Activated T-helper 2 cell treated with anti-CD3 and anti-CD28 coated beads, Interferon-gamma antibody, Interleukin-2, Interleukin-4, amounts not matched to agents 10 μg/mL and 5 μg/mL and 100 μg/mL, durations not matched to agents 14 hours and 24 hours and 36 hours (primary cell): ENCODE results near the gene RXRG. TPM values are rescaled to one million over a fixed set of nuclear protein-coding genes. Genes with fewer than 3 reads are reported as not detected.
"Not testable (repeated sequence)": the region's sequence is repeated elsewhere in the genome, so short reads cannot be mapped to it uniquely, and the experiment has no call there.

Experiments
- DNase-seq: peaks from one replicate; pipeline ENCODE4 v3.0.0; 2021; ENCODE audit warnings: low spot score
- H3K27ac Mint-ChIP-seq: one replicate; pipeline ENCODE4 v1.8.0; 2021; ENCODE audit warnings: mixed read lengths
- H3K27me3 Mint-ChIP-seq: one replicate; pipeline ENCODE4 v1.8.0; 2021; ENCODE audit warnings: low read depth, mixed read lengths
- H3K36me3 Mint-ChIP-seq: one replicate; pipeline ENCODE4 v1.8.0; 2021; ENCODE audit warnings: low read depth, mixed read lengths
- H3K4me1 Mint-ChIP-seq: one replicate; pipeline ENCODE4 v1.8.0; 2021; ENCODE audit warnings: low read depth, mixed read lengths
- H3K4me3 Mint-ChIP-seq: one replicate; pipeline ENCODE4 v1.8.0; 2021; ENCODE audit warnings: low read depth, mild to moderate bottlenecking, moderate library complexity, mixed read lengths
- H3K9me3 Mint-ChIP-seq: one replicate; pipeline ENCODE4 v1.8.0; 2021; ENCODE audit warnings: mixed read lengths
- intact Hi-C: fragments of 100-400 bp; cut with micrococcal nuclease; formaldehyde crosslinking; loops from one replicate; pipeline ENCODE4 v1.15.1; 2023
- total RNA-seq: library from RNA; stranded (reverse); gene quantifications from 2 replicates; pipeline ENCODE4 v1.2.3, GENCODE V29; 2022

RXRG gene
- total RNA-seq, 1 donor from 2014 or later = not detected

DNA sequence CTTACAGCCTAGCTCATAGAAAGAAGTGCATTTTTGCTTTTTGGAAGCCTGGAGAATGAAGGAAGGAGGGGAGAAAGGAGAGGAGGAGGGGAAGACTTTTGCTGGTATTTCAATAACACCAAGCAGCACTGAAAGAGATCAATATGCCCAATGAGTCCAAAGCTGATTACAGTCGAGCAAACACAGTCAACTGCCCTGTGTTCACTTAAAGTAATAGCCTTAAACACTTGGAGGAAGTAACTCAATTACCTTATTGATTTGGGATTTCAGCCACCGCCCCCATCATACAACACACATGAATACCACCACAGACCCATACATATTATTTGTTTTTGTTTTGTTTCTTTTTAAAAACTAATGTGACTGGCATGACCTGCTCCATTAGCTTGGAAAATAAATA is 23.3 kb upstream of the RXRG start:
- intact Hi-C loops = no loop called here
- no peak overlapping the region for H3K4me3 Mint-ChIP-seq
- no peak overlapping the region for H3K27ac Mint-ChIP-seq
- peaks cover 7% of the 10 kb centered on the region for H3K27me3 Mint-ChIP-seq
- H3K4me1 Mint-ChIP-seq = no peaks in the 10 kb centered on the region
- DNase-seq = no peak
- H3K36me3 Mint-ChIP-seq = no peaks in the 10 kb centered on the region
- no peaks in the 10 kb centered on the region for H3K9me3 Mint-ChIP-seq

DNA sequence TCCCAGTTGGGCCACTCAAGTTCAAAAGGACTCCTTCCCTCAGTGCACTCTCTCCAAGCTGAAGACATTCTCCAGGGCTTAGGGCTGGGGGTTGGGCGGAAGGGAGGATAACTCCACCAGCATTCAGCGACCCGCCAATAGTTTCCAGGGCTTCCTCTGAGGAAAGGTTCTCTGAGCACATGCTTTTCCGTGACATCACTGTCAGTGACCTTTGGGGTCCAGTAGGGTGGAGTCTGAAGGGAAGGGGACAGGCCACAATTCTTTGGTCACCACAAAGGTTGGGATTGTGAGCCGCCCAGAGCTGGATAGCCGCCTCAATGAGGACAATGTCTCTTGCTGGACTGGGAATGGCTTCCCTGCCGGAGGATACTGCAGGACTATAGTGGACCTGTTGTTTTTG is 22.8 kb upstream of the RXRG start:
- H3K9me3 Mint-ChIP-seq = no peaks in the 10 kb centered on the region
- H3K36me3 Mint-ChIP-seq = no peaks in the 10 kb centered on the region
- no peak overlapping the region for H3K27ac Mint-ChIP-seq
- intact Hi-C loops = no loop called here
- H3K27me3 Mint-ChIP-seq = peaks cover 7% of the 10 kb centered on the region
- no peak overlapping the region for H3K4me3 Mint-ChIP-seq
- no peaks in the 10 kb centered on the region for H3K4me1 Mint-ChIP-seq
- DNase-seq = no peak

DNA sequence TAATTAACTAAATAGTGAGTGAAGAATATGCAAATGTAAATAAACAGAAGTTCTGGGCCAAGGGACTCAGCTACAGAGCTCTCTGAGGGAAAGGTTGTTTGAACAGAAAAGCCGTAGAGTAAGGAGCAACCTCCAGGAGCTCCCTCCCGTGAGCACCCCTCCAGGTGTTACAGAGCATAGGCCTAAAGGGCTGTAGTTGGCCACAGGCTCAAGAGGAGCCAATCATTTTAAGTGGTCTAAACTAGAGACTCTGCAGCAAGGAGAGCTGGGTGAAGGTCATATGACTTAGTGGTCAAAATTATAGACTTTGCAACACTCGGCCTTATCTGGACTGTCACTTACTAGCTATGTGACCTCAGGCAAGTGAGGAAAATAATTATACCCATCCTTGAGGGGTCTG is 19.1 kb upstream of the RXRG start:
- Mint-ChIP-seq H3K9me3 (no peaks in the 10 kb centered on the region), H3K27me3 (peaks cover 14% of the 10 kb centered on the region), H3K36me3 (no peaks in the 10 kb centered on the region), H3K4me1 (no peaks in the 10 kb centered on the region), H3K27ac (no peak overlapping the region), H3K4me3 (no peak overlapping the region)
- no peak for DNase-seq
- intact Hi-C loops = no loop called here

DNA sequence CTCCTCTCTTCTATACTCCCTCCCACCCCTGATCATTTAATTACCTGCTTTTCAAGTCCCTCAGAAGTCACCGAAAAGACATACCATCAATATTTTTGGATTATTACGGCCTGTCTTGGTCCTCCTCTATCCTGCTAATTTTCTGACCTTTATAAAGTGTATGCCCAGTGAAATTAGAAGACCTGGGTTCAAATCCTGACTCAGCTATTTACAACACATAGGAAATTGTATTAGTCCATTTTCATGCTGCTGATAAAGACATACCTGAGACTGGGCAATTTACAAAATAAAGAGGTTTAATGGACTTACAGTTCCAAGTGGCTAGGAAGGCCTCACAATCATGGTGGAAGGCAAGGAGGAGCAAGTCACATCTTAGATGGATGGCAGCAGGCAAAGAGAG is 14.8 kb upstream of the RXRG start:
- peaks cover 28% of the 10 kb centered on the region for H3K27me3 Mint-ChIP-seq
- H3K27ac Mint-ChIP-seq, DNase-seq, H3K4me1 Mint-ChIP-seq, H3K9me3 Mint-ChIP-seq, H3K36me3 Mint-ChIP-seq, intact Hi-C loops, H3K4me3 Mint-ChIP-seq: not testable (repeated sequence)

DNA sequence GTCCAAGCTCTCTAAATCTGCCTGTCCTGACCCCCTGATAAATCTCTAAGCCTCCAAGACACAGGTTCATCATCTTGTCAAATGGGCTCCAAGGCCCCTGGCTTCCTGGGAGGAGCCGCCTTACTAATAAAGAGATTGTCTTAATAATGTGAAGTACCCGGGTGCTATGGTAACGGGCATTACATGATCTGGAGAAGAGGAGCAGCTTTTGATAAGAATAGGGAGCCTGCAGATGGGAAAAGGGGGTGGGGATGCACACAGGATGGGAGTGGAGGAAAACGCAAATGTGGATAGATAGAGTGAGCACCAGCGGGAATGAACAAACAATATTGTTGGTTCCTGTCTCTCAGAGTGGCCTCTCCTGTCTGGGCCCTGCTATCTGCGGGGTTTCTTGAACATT is 11.9 kb upstream of the RXRG start:
- intact Hi-C loops = no loop called here
- Mint-ChIP-seq H3K4me3 (no peak overlapping the region), H3K27me3 (peaks cover 28% of the 10 kb centered on the region), H3K36me3 (no peaks in the 10 kb centered on the region), H3K9me3 (no peaks in the 10 kb centered on the region), H3K4me1 (no peaks in the 10 kb centered on the region), H3K27ac (no peak overlapping the region)
- DNase-seq = no peak

DNA sequence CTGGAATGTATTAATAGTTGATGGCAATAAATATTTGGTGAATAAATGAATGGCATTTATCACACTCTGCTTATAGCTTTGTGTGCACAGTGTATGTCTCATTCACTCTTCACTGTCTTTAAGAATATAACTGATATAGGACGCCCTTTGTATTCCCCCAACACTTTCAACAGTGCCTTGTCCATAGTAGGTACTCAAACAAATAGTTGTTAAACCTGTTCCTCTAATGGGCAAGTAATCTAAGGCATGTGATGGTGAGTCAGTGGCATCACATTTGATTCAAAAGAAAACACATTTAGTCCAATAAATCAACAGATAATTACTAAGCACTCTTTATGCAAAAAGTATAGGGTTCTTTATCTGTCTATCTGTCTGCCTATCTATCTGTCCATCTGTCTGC is 11.2 kb upstream of the RXRG start:
- Mint-ChIP-seq H3K27me3 (peaks cover 28% of the 10 kb centered on the region), H3K4me1 (no peaks in the 10 kb centered on the region), H3K9me3 (no peaks in the 10 kb centered on the region), H3K4me3 (no peak overlapping the region), H3K27ac (no peak overlapping the region), H3K36me3 (no peaks in the 10 kb centered on the region)
- intact Hi-C loops = no loop called here
- no peak for DNase-seq

DNA sequence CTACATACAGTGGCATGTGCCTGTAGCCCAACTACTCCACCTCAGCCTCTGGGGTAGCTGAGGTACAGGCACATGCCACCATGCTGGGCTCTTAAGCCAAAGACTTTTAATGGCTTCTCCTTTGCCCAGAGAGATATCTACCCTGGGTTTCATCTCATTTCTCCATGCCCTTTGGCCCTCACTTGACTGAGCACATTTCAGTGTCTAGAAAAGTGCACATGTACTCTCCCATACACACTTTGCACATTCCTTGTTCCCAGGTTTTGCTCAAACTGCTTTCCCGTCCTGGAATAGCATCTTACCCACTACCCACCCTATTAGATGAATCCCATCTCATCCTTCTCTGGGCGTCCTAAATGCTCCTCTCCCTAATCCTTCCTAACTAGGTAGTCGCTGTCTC is 10.2 kb upstream of the RXRG start:
- no peak for DNase-seq
- H3K27me3 Mint-ChIP-seq = peaks cover 34% of the 10 kb centered on the region
- no peaks in the 10 kb centered on the region for H3K4me1 Mint-ChIP-seq
- no peak overlapping the region for H3K4me3 Mint-ChIP-seq
- no peaks in the 10 kb centered on the region for H3K36me3 Mint-ChIP-seq
- H3K27ac Mint-ChIP-seq = no peak overlapping the region
- no peaks in the 10 kb centered on the region for H3K9me3 Mint-ChIP-seq
- intact Hi-C loops = no loop called here

DNA sequence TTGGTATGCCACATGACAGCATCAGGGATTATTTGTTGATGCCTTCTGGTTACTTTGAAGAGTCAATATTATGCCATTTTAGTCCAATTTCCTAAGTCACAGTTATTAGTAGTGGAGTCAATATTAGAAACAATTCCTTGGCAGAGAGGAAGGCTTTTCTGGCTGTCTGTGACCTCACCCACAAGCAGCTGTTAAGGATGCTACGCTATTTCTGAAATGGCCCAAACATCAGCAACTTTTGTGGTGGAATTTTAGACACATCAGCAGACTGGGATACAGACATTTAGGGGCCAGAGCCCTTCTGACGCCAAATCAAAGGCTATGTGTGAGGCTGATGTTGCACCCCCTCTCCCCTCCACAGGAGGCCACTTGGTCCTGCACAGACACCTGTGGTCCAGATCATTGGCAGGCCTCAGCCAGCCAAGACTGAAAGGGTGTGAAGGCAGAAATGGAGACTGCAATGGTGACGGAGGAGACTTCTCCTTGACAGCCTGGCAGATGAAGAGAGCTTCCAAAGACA is 9.2 kb upstream of the RXRG start:
- Mint-ChIP-seq H3K4me3 (no peak overlapping the region), H3K9me3 (no peaks in the 10 kb centered on the region), H3K27me3 (peaks cover 33% of the 10 kb centered on the region), H3K4me1 (no peaks in the 10 kb centered on the region), H3K27ac (no peak overlapping the region), H3K36me3 (no peaks in the 10 kb centered on the region)
- DNase-seq = no peak
- intact Hi-C loops = no loop called here

DNA sequence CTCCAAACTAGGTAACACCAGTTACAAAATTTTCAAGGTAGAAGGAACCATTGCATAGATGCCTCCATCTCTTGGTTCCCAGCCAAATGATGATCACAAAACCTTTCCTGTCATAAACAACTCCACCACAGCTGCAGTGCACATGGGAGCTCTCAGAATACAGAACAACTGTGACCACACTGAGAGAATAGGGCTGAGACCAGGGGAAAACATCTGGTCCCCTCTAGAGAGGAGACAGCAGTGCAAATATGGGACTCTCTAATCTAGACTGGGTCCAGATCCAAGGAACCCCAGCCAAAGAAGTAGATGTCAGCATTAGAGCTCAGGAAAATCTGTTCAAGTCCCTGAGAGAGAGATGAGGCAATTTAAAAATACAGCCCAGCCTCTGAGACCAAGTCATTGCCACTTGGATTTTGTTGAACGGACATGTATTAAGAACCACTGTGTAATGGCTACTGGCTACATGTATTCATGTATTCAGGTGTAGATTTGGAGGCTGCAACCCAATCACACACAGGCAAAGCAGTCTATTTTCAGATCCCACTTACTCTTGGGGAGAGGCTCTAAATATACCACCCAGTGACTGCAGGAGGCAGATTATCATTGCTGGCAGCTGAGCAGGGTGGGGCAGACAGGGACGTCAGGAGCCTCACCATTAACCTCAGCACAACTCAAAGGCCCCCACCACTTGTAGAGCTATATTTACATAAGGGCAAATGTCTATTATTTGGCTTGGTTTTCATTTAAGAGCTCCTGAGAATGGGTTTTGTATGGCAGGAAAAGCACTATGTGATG is 7.6 kb upstream of the RXRG start:
- H3K27ac Mint-ChIP-seq = no peak overlapping the region
- H3K27me3 Mint-ChIP-seq = peaks cover 34% of the 10 kb centered on the region
- no peak overlapping the region for H3K4me3 Mint-ChIP-seq
- H3K4me1 Mint-ChIP-seq = no peaks in the 10 kb centered on the region
- H3K9me3 Mint-ChIP-seq = no peaks in the 10 kb centered on the region
- intact Hi-C loops = no loop called here
- DNase-seq = no peak
- no peaks in the 10 kb centered on the region for H3K36me3 Mint-ChIP-seq

DNA sequence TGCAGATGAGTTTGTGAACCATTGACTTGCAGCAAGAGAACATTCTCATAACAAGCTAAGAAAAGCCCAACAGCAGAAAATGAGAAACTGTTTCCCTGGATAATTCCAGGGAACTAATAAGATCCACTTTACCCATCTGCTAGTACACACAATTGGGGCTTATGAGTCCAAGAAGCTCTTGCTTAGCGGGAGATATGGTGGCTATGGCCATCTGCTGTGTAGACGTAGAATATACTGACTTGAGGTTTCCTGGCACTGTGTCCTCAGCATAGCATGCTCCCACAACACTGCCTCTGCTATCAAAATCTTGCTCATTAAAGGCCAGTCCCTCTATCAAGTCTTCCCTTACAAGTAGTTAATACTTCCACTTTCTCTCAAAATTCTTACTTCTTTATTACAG is 6.8 kb upstream of the RXRG start:
- no peak for DNase-seq
- intact Hi-C loops = no loop called here
- Mint-ChIP-seq H3K4me3 (no peak overlapping the region), H3K4me1 (no peaks in the 10 kb centered on the region), H3K27ac (no peak overlapping the region), H3K36me3 (no peaks in the 10 kb centered on the region), H3K27me3 (peaks cover 39% of the 10 kb centered on the region), H3K9me3 (no peaks in the 10 kb centered on the region)

DNA sequence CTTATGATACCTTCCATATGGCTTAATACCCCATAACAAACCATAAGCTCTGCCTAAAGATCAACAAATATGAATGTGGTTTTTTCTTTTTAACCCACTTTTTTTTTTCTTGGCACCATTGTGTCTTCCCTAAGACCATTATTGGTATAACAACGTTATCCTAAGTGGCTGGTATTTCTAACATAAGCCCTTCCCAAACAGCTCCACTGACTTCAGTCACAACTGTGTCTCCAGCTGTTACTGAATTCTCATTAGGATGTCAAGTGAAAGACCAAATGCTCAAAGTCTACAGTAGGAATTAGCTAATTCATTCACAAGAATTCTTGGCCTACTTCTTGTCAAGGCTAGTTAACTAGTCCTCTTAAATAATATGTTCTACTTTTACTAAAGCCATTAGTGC is 4.2 kb upstream of the RXRG start:
- DNase-seq = no peak
- Mint-ChIP-seq H3K36me3 (no peaks in the 10 kb centered on the region), H3K9me3 (no peaks in the 10 kb centered on the region), H3K4me1 (no peaks in the 10 kb centered on the region), H3K27me3 (peaks cover 30% of the 10 kb centered on the region), H3K4me3 (no peak overlapping the region), H3K27ac (no peak overlapping the region)
- intact Hi-C loops = loop anchor here (5.0 kb wide), 1 partner anchor 97 kb away; no protein-coding TSS in a partner anchor

DNA sequence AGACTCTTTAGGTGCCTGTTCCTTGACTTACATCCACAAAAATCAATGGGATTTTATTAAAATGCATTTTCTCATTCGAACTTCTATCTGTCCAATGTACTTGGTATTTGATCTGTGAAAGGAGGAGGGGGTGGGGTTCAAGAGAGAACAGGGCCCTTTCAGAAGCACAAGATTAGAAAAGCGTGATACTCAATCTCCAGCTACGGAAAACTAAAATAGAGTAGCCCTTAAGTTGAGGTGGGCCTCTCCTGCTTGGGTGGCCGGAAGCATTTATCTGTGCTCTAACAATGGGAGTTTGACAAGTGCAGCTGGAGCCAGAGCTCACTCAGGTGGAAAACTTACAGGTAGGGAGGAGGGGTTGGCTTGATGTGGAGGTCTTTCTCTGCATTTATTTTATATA is 462 bp upstream of the RXRG start:
- H3K36me3 Mint-ChIP-seq = no peaks in the 10 kb centered on the region
- H3K27me3 Mint-ChIP-seq = peaks cover 36% of the 10 kb centered on the region
- no peak for DNase-seq
- H3K27ac Mint-ChIP-seq = no peak overlapping the region
- H3K9me3 Mint-ChIP-seq = no peaks in the 10 kb centered on the region
- no peaks in the 10 kb centered on the region for H3K4me1 Mint-ChIP-seq
- intact Hi-C loops = loop anchor here (5.0 kb wide), 1 partner anchor 93 kb away; no protein-coding TSS in a partner anchor
- H3K4me3 Mint-ChIP-seq = no peak overlapping the region

DNA sequence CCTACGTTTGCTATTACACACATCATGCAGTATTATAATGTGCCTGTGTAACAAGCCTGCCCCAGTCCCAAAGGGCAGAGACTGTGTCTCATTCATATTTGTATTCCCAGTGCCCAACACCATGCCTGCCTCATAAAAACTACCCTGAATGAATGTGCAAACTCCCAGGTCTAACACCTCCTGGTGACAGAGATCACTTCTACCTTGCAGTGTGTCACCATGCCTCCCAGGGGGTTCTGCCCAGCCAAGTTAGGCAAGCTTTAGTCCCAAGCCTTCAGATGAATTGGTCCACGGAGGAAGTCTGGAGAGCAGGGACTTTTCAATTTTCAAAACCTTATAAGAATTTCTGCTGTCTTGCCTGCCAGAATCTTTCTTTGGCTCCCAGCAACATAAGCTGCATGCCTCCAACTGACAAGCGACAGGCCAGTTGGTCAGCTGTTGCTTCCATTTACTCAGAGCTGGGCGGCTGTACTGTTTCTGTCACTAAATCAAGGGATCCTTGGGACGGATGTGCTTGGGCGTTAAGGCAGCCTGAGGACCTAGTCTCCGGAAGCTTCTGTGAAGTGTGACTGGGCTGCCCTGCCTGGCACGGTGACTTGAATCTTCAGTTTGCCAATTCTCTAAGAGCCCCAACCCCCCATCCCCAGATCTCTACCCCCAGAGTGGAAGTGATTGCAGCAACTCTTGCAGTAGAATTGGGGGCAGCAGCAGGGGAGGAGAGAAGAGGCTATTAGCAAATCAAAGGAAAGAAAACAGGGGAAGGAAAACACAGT is 1.2 kb downstream of the RXRG start:
- no peaks in the 10 kb centered on the region for H3K4me1 Mint-ChIP-seq
- H3K27ac Mint-ChIP-seq = no peak overlapping the region
- H3K36me3 Mint-ChIP-seq = no peaks in the 10 kb centered on the region
- DNase-seq = no peak
- no peak overlapping the region for H3K4me3 Mint-ChIP-seq
- peaks cover 34% of the 10 kb centered on the region for H3K27me3 Mint-ChIP-seq
- intact Hi-C loops = no loop called here
- no peaks in the 10 kb centered on the region for H3K9me3 Mint-ChIP-seq
